Midbrain (tissue), 1 donor: ENCODE measurements around the gene TJP3.
"Not testable (repeated sequence)": the region's sequence is repeated elsewhere in the genome, so short reads cannot be mapped to it uniquely, and the experiment has no call there.

ENCODE experiments used
- DNase-seq: peaks from one replicate; lab custom pipeline; 2025; lab: John Stamatoyannopoulos, UW

The TJP3 gene

GRCh38 chr19:3745363-3746045, 37.3 kb downstream of the TJP3 start:
- no peak for DNase-seq

GRCh38 chr19:3746371-3747056, 38.3 kb downstream of the TJP3 start:
- no peak for DNase-seq

GRCh38 chr19:3748965-3749364, 40.8 kb downstream of the TJP3 start:
- no peak for DNase-seq

GRCh38 chr19:3750211-3750610, 42.0 kb downstream of the TJP3 start:
- DNase-seq = no peak

GRCh38 chr19:3751236-3751635, 43.1 kb downstream of the TJP3 start:
- DNase-seq = no peak

GRCh38 chr19:3752492-3752891, 44.3 kb downstream of the TJP3 start:
- DNase-seq = no peak

- no peak for DNase-seq
Measured at GRCh38 chr19:3753631-3754410, 45.6 kb downstream of the TJP3 start.

- not testable (repeated sequence) for DNase-seq
Measured at GRCh38 chr19:3757705-3758104, 49.5 kb downstream of the TJP3 start.

GRCh38 chr19:3758297-3758696, 50.1 kb downstream of the TJP3 start:
- DNase-seq = not testable (repeated sequence)

GRCh38 chr19:3759482-3760254, 51.5 kb downstream of the TJP3 start:
- no peak for DNase-seq

- DNase-seq = no peak
Measured at GRCh38 chr19:3760871-3761361, 52.7 kb downstream of the TJP3 start.

GRCh38 chr19:3761382-3762129, 53.4 kb downstream of the TJP3 start, which contains the start of gene APBA3:
TSS of gene APBA3 (minus strand) at chr19:3761692. CDS start at chr19:3760264, 1,428 bp downstream.
- DNase-seq = peak; percentile 91

- no peak for DNase-seq
Measured at GRCh38 chr19:3762130-3762473, 53.9 kb downstream of the TJP3 start.

- DNase-seq = peak; percentile 99
Measured at GRCh38 chr19:3762501-3763459, 54.6 kb downstream of the TJP3 start, which contains the start of gene MRPL54. TSS of gene MRPL54 (plus strand) at chr19:3762682. CDS start at chr19:3762701, 19 bp downstream.

- no peak for DNase-seq
Measured at GRCh38 chr19:3765121-3765520, 56.9 kb downstream of the TJP3 start.

GRCh38 chr19:3765757-3766156, 57.6 kb downstream of the TJP3 start:
- DNase-seq = not testable (repeated sequence)

- DNase-seq = no peak
Measured at GRCh38 chr19:3766520-3766919, 58.3 kb downstream of the TJP3 start.

- DNase-seq = no peak
Measured at GRCh38 chr19:3767050-3767449, 58.9 kb downstream of the TJP3 start.

GRCh38 chr19:3768015-3768747, 60.0 kb downstream of the TJP3 start:
- DNase-seq = no peak
